Vagina (tissue), 2 donors: ENCODE results near the gene LELP1. TPM values are rescaled to one million over a fixed set of nuclear protein-coding genes. Genes with fewer than 3 reads are reported as not detected.
"Not testable (repeated sequence)": the region's sequence is repeated elsewhere in the genome, so short reads cannot be mapped to it uniquely, and the experiment has no call there.

Experiments
- DNase-seq, 2 donors: peaks; one replicate each; pipeline ENCODE4 v3.0.0-alpha.2; 2017; ENCODE audit errors: extremely low spot score in 2 of 2
- H3K27ac ChIP-seq: fragments of 200-600 bp; sonication (generic); one replicate; pipeline ENCODE4 v1.5.1; 2019
- H3K27me3 ChIP-seq: fragments of 200-600 bp; sonication (generic); one replicate; pipeline ENCODE4 v1.5.1; 2019
- H3K36me3 ChIP-seq, 2 donors: fragments of 200-600 bp; sonication (generic); one replicate each; pipeline ENCODE4 v1.5.1; 2017 to 2019
- H3K4me1 ChIP-seq: fragments of 200-600 bp; sonication (generic); one replicate; pipeline ENCODE4 v1.5.1; 2019
- H3K4me3 ChIP-seq, 2 donors: fragments of 200-600 bp; sonication (generic); 1 replicate in 1 of 2; 2 replicates in 1 of 2; pipeline ENCODE4 v1.5.1; 2016 to 2019
- H3K9me3 ChIP-seq: fragments of 200-600 bp; sonication (generic); one replicate; pipeline ENCODE4 v1.5.1; 2019
- POLR2A ChIP-seq, 2 donors: fragments of 450-650 bp; IDR thresholded peaks; one replicate each; pipeline ENCODE4 v1.6.1; 2017; ENCODE audit warnings: antibody characterized with exemption in 2 of 2, mild to moderate bottlenecking in 2 of 2, moderate library complexity in 2 of 2
- POLR2AphosphoS5 ChIP-seq, 2 donors: sonication (generic); formaldehyde crosslinking; IDR thresholded peaks; one replicate each; pipeline ENCODE4 v1.9.0; 2017; ENCODE audit warnings: antibody characterized with exemption in 2 of 2, mild to moderate bottlenecking in 2 of 2, low read depth in 1 of 2; ENCODE audit not compliant: insufficient read depth in 1 of 2
- intact Hi-C: fragments of 100-400 bp; cut with DNase I; formaldehyde crosslinking; loops from one replicate; pipeline ENCODE4 v1.15.1; 2023
- total RNA-seq: library from RNA; depleted of rRNA; stranded (reverse); fragments of >200 nt; gene quantifications from one replicate; pipeline ENCODE4 v1.2.3, GENCODE V29; 2016
- TF ChIP-seq, protein P1 (sequence below), 3 experiments: fragments of 450-650 bp in 2 of 3; fragments of 200-600 bp in 1 of 3; sonication (generic) in 1 of 3; IDR thresholded peaks; one replicate each; pipeline ENCODE4 v1.5.1; 2017 to 2019; ENCODE audit warnings: antibody characterized with exemption in 3 of 3, mild to moderate bottlenecking in 2 of 3, moderate library complexity in 2 of 3

LELP1 gene
- total RNA-seq, 1 donor from 2014 or later = not detected

DNA sequence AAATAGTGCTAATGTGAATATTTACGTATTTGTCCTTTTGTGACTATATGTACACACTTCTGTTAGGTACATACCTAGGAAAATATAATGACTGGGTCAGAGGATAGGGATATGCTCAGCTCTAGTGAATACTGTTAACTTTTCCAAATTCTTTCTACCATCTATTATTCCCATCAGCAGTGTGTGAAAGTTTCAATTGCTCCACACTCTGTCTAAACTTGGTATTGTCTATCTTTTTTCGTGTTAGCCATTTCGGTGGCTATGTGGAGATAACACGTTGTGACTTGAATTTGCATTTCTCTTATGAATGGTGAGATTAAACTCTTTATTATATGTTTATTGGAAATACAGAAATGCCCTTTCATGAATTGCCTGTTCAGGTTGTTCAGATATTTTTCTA lies 22.7 kb upstream of the LELP1 start:
- TF ChIP-seq POLR2A (IDR thresholded peaks at IDR 0.05) = no peak
- TF ChIP-seq, protein P1, sequence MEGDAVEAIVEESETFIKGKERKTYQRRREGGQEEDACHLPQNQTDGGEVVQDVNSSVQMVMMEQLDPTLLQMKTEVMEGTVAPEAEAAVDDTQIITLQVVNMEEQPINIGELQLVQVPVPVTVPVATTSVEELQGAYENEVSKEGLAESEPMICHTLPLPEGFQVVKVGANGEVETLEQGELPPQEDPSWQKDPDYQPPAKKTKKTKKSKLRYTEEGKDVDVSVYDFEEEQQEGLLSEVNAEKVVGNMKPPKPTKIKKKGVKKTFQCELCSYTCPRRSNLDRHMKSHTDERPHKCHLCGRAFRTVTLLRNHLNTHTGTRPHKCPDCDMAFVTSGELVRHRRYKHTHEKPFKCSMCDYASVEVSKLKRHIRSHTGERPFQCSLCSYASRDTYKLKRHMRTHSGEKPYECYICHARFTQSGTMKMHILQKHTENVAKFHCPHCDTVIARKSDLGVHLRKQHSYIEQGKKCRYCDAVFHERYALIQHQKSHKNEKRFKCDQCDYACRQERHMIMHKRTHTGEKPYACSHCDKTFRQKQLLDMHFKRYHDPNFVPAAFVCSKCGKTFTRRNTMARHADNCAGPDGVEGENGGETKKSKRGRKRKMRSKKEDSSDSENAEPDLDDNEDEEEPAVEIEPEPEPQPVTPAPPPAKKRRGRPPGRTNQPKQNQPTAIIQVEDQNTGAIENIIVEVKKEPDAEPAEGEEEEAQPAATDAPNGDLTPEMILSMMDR (IDR thresholded peaks at IDR 0.05) = no peak
- no peak for TF ChIP-seq POLR2AphosphoS5 (IDR thresholded peaks at IDR 0.05; ENCODE audit: insufficient read depth in 1 of 2, low read depth in 1 of 2)
- H3K27me3 ChIP-seq = no peaks in the 10 kb centered on the region

DNA sequence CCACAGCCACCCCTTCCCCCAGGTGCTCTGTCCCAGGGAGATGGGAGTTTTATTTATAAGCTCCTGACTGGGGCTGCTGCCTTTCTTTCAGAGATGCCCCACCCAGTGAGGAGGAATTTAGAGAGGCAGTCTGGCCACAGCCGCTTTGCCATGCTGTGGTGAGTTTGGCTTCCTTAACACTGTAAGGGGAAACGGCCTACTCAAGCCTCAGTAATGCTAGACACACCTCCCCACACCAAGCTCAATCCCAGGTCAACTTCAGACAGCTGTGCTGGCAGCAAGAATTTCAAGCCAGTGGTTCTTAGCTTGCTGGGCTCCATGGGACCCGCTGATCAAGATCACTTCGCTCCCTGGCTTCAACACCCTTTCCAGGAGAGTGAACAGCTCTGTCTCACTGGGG lies 14.9 kb upstream of the LELP1 start:
- intact Hi-C loops, H3K4me3 ChIP-seq, H3K4me1 ChIP-seq, H3K9me3 ChIP-seq, H3K36me3 ChIP-seq, H3K27ac ChIP-seq, H3K27me3 ChIP-seq, DNase-seq: not testable (repeated sequence)

More for the DNA sequence above, 22.7 kb upstream of the LELP1 start:
- H3K4me3 ChIP-seq = no peak overlapping the region
- no peaks in the 10 kb centered on the region for H3K4me1 ChIP-seq
- H3K27ac ChIP-seq = no peak overlapping the region
- no peak for DNase-seq
- no peaks in the 10 kb centered on the region for H3K36me3 ChIP-seq
- H3K9me3 ChIP-seq = no peaks in the 10 kb centered on the region
- intact Hi-C loops = no loop called here

DNA sequence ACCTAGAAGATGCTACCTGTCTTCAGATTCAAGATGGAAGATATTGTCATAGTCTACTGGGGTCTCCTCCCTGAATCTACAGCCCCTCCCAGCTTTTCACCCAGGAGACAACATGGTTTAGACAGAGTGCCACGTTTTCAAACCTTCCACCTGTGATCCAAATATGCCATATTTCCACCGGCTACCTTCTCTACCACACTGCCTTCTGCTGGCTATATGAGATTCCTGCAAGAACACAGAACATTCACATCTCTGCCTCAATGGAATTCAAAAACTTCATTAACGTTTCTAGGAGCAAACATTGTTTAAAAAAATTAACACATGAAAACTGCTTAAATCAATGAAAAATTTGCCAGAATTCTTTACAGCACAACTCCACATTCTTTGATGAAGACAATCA lies 12.9 kb upstream of the LELP1 start:
- TF ChIP-seq, protein P1 (IDR thresholded peaks at IDR 0.05) = no peak
- TF ChIP-seq POLR2AphosphoS5 (IDR thresholded peaks at IDR 0.05; ENCODE audit: insufficient read depth in 1 of 2, low read depth in 1 of 2) (no peak), POLR2A (IDR thresholded peaks at IDR 0.05) (no peak)
- no peaks in the 10 kb centered on the region for H3K4me1 ChIP-seq
- no peaks in the 10 kb centered on the region for H3K9me3 ChIP-seq
- intact Hi-C loops = no loop called here
- no peaks in the 10 kb centered on the region for H3K36me3 ChIP-seq
- H3K4me3 ChIP-seq = no peak overlapping the region
- H3K27me3 ChIP-seq = no peaks in the 10 kb centered on the region
- DNase-seq = peak in 1 of 2 donors; percentile 37
- H3K27ac ChIP-seq = no peak overlapping the region

DNA sequence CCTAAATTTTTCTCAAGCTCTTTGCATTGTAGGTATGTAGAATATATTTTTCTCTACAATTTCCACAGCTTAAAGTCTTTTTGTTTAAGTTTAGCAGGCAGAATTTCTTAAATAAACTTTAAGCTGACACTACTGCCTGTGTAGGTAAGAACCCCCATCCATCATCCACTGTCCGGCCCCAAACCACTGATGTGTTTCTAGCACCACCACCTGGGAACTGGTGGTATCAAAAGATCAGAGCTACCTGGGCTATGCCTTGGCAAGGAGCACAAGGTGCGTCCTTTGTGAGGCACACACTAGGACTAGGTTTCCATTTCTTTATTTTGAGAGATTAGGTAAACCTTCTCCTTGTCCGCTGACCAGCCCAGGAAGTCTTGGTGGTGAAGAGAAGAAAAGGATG lies 10.5 kb upstream of the LELP1 start:
- Histone ChIP-seq H3K36me3 (no peaks in the 10 kb centered on the region), H3K4me1 (no peaks in the 10 kb centered on the region), H3K27ac (no peak overlapping the region), H3K4me3 (no peak overlapping the region), H3K9me3 (no peaks in the 10 kb centered on the region), H3K27me3 (no peaks in the 10 kb centered on the region)
- intact Hi-C loops = no loop called here
- DNase-seq = peak in 1 of 2 donors; percentile 25
- TF ChIP-seq, protein P1 (IDR thresholded peaks at IDR 0.05) = no peak
- no peak for TF ChIP-seq POLR2A (IDR thresholded peaks at IDR 0.05)
- TF ChIP-seq POLR2AphosphoS5 (IDR thresholded peaks at IDR 0.05; ENCODE audit: insufficient read depth in 1 of 2, low read depth in 1 of 2) = no peak

DNA sequence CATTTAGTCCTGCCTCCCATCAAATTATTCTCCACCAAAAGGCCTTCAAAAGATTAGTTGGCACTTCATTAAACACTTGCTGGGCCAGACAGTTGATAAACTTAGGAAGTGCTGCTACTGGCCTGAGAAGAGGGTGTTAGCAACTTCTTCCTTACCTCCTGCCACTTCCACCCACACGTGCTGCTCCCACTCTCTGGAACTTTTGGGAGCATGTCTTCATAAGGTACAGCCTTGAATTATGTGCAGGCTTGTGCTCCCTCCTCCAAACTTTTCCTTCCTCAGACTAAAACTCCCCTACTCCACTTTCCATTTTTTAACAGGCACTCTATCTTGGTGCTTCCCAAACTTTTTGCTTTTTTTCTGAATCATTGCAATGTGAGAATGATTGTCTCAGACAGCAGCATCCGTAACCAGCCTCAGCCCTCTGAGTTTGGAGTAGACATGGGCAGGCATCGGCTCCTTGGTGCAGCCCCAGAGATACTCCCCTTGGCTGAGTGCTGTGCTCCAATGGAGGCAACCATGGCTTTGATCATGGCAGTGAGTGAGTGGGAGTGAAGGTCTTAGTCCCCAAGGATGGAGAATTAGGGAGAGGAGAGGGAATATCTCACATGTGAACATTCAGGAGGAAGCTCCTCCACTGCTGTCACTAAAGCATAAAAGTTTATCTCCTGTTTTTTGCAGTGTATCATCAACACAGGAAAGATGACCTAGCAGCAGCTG lies 8.7 kb upstream of the LELP1 start:
- Histone ChIP-seq H3K27ac (no peak overlapping the region), H3K9me3 (no peaks in the 10 kb centered on the region), H3K4me1 (no peaks in the 10 kb centered on the region), H3K27me3 (no peaks in the 10 kb centered on the region), H3K36me3 (no peaks in the 10 kb centered on the region), H3K4me3 (no peak overlapping the region)
- DNase-seq = peak in 1 of 2 donors; percentile 64
- TF ChIP-seq, protein P1 (IDR thresholded peaks at IDR 0.05) = no peak
- TF ChIP-seq POLR2AphosphoS5 (IDR thresholded peaks at IDR 0.05; ENCODE audit: insufficient read depth in 1 of 2, low read depth in 1 of 2) (no peak), POLR2A (IDR thresholded peaks at IDR 0.05) (no peak)
- intact Hi-C loops = no loop called here
